ENCODE data around the gene ERICH6B. TPM values are rescaled to one million over a fixed set of nuclear protein-coding genes. Genes with fewer than 3 reads are reported as not detected.

ERICH6B gene
- total and polyA plus RNA-seq, 10 of the 15 experiments (the other 5 are each of a cell fraction or from before 2014, with no cell fraction given): 0.27 to 0.75 (median 0.33) TPM; not detected in 7

- Histone ChIP-seq H3K4me3 (no peak overlapping the region), H3K9me3 (replicated peaks; ENCODE audit: control insufficient read depth, insufficient read depth, low read length) (no peaks in the 10 kb centered on the region), H3K4me2 (ENCODE audit: control insufficient read depth, insufficient read depth) (no peak overlapping the region), H3K79me2 (ENCODE audit: control insufficient read depth, insufficient read depth, low read length) (no peaks in the 10 kb centered on the region), H4K20me1 (ENCODE audit: control insufficient read depth, insufficient read depth) (no peaks in the 10 kb centered on the region), H3K27ac (ENCODE audit: control insufficient read depth, insufficient read depth) (no peak overlapping the region), H3K27me3 (replicated peaks in 1 of 2; ENCODE audit: control insufficient read depth in 2 of 2, insufficient read depth in 2 of 2, low read length in 1 of 2) (peaks cover 0 to 2% of the 10 kb centered on the region in 2 experiments; a peak in 2 of 4 replicates), H2AFZ (ENCODE audit: control insufficient read depth, low read depth, low read length) (no peak overlapping the region), H3K9ac (ENCODE audit: control insufficient read depth, insufficient read depth, low read length) (no peak overlapping the region), H3K36me3 (ENCODE audit: control insufficient read depth in 2 of 2, insufficient read depth in 2 of 2, low read length in 1 of 2) (no peaks in the 10 kb centered on the region), H3K4me1 (ENCODE audit: control insufficient read depth, insufficient read depth, low read length) (no peaks in the 10 kb centered on the region)
- TF ChIP-seq ZNF207 (IDR thresholded peaks at IDR 0.05; ENCODE audit: borderline replicate concordance) (no peak), BACH1 (IDR thresholded peaks at IDR 0.05; ENCODE audit: borderline replicate concordance) (no peak), CREB1 (IDR thresholded peaks at IDR 0.05; ENCODE audit: low read depth) (no peak), JUND (IDR thresholded peaks at IDR 0.05; ENCODE audit: low read depth, low read length) (no peak), KAT2A (conservative IDR thresholded peaks at IDR 0.05; ENCODE audit: control insufficient read depth, low read depth, low read length) (no peak), SREBF2 (IDR thresholded peaks at IDR 0.05; ENCODE audit: low read length) (no peak), RB1 (IDR thresholded peaks at IDR 0.05; ENCODE audit: borderline replicate concordance) (no peak), USF1 (IDR thresholded peaks at IDR 0.05; ENCODE audit: borderline replicate concordance, extremely low read length, insufficient read depth, low read depth, low read length) (no peak), SUPT20H (IDR thresholded peaks at IDR 0.05; ENCODE audit: borderline replicate concordance, control insufficient read depth, low read depth, low read length) (no peak), GABPA (IDR thresholded peaks at IDR 0.05; ENCODE audit: low read depth) (no peak), POLR2AphosphoS5 (IDR thresholded peaks at IDR 0.05; ENCODE audit: low read length) (no peak), ZNF24 (IDR thresholded peaks at IDR 0.05) (no peak), NBN (IDR thresholded peaks at IDR 0.05) (no peak), IRF4 (IDR thresholded peaks at IDR 0.05; ENCODE audit: low read depth, low read length) (no peak)
- TF ChIP-seq, protein P1, sequence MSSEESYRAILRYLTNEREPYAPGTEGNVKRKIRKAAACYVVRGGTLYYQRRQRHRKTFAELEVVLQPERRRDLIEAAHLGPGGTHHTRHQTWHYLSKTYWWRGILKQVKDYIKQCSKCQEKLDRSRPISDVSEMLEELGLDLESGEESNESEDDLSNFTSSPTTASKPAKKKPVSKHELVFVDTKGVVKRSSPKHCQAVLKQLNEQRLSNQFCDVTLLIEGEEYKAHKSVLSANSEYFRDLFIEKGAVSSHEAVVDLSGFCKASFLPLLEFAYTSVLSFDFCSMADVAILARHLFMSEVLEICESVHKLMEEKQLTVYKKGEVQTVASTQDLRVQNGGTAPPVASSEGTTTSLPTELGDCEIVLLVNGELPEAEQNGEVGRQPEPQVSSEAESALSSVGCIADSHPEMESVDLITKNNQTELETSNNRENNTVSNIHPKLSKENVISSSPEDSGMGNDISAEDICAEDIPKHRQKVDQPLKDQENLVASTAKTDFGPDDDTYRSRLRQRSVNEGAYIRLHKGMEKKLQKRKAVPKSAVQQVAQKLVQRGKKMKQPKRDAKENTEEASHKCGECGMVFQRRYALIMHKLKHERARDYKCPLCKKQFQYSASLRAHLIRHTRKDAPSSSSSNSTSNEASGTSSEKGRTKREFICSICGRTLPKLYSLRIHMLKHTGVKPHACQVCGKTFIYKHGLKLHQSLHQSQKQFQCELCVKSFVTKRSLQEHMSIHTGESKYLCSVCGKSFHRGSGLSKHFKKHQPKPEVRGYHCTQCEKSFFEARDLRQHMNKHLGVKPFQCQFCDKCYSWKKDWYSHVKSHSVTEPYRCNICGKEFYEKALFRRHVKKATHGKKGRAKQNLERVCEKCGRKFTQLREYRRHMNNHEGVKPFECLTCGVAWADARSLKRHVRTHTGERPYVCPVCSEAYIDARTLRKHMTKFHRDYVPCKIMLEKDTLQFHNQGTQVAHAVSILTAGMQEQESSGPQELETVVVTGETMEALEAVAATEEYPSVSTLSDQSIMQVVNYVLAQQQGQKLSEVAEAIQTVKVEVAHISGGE (CRISPR knock-in tag; IDR thresholded peaks at IDR 0.05): no peak
- 1% methylated on average over 4 of the region's 4 CpGs for WGBS (ENCODE audit: insufficient coverage, insufficient replicate concordance, low lambda C conversion rate, missing lambda C conversion rate)
- BruUV-seq (replicated peaks): no TSS peak
- FAIRE-seq (no peak), DNase-seq (ENCODE audit: low read depth, low spot score) (no peak), ATAC-seq (no peak)
- ChIA-PET POLR2A (no interaction called here), CTCF (interaction anchor here (0.6 to 1.0 kb wide), 4 partner anchors 21 to 231 kb away, joined by 3 to 4 read pairs (median 3); no protein-coding TSS in a partner anchor), RAD21 (ENCODE audit: unreplicated experiment) (no interaction called here), SMC1A (ENCODE audit: uncharacterized antibody, unreplicated experiment) (interaction anchor here (1.1 to 1.2 kb wide), 2 partner anchors 21 to 25 kb away, joined by 3 to 4 read pairs; no protein-coding TSS in a partner anchor)
- in situ Hi-C loops (cut with MboI) (no loop called here), intact Hi-C loops (cut with micrococcal nuclease; ENCODE audit: unreplicated experiment) (no loop called here)
Observed at GRCh38 chr13:45602183-45603170, 13.1 kb downstream of the ERICH6B start.
